IPS DF 6.9 (cell line): ENCODE measurements around the gene TRDMT1.
A peak's percentile ranks its signal among the peaks of the same experiment; 100 is the strongest.

Experiments used
- DNase-seq: peaks from one replicate; pipeline ENCODE4 v3.0.0-alpha.2; 2013; ENCODE audit warnings: low read depth, low spot score
- H3K27ac ChIP-seq: one replicate; pipeline ENCODE4 v1.5.1; 2013; ENCODE audit warnings: low read length, control low read depth
- H3K27me3 ChIP-seq: 2 replicates; pipeline ENCODE4 v1.6.1; 2013; ENCODE audit warnings: mild to moderate bottlenecking, low read length; ENCODE audit not compliant: control insufficient read depth, insufficient read depth
- H3K36me3 ChIP-seq: 2 replicates; pipeline ENCODE4 v1.6.1; 2013; ENCODE audit warnings: low read length; ENCODE audit not compliant: control insufficient read depth, insufficient read depth
- H3K4me1 ChIP-seq: 2 replicates; pipeline ENCODE4 v1.6.1; 2013; ENCODE audit warnings: low read length; ENCODE audit not compliant: control insufficient read depth, insufficient read depth
- H3K4me3 ChIP-seq: 2 replicates; pipeline ENCODE4 v1.5.1; 2013; ENCODE audit warnings: mild to moderate bottlenecking, low read length
- H3K9me3 ChIP-seq: 2 replicates; pipeline ENCODE4 v1.6.1; 2013; ENCODE audit warnings: low read length, inconsistent platforms; ENCODE audit not compliant: control insufficient read depth, insufficient read depth
- WGBS: extraction: QIAGEN DNeasy Blood & Tissue Kit; methylation state at CpG from one replicate; pipeline ENCODE4 v1.1.7; 2013; ENCODE audit warnings: mixed read lengths, missing lambda C conversion rate; ENCODE audit not compliant: insufficient read length, insufficient coverage; 5-methylcytosine and 5-hydroxymethylcytosine counted together

The TRDMT1 gene, protein sequence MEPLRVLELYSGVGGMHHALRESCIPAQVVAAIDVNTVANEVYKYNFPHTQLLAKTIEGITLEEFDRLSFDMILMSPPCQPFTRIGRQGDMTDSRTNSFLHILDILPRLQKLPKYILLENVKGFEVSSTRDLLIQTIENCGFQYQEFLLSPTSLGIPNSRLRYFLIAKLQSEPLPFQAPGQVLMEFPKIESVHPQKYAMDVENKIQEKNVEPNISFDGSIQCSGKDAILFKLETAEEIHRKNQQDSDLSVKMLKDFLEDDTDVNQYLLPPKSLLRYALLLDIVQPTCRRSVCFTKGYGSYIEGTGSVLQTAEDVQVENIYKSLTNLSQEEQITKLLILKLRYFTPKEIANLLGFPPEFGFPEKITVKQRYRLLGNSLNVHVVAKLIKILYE

DNA sequence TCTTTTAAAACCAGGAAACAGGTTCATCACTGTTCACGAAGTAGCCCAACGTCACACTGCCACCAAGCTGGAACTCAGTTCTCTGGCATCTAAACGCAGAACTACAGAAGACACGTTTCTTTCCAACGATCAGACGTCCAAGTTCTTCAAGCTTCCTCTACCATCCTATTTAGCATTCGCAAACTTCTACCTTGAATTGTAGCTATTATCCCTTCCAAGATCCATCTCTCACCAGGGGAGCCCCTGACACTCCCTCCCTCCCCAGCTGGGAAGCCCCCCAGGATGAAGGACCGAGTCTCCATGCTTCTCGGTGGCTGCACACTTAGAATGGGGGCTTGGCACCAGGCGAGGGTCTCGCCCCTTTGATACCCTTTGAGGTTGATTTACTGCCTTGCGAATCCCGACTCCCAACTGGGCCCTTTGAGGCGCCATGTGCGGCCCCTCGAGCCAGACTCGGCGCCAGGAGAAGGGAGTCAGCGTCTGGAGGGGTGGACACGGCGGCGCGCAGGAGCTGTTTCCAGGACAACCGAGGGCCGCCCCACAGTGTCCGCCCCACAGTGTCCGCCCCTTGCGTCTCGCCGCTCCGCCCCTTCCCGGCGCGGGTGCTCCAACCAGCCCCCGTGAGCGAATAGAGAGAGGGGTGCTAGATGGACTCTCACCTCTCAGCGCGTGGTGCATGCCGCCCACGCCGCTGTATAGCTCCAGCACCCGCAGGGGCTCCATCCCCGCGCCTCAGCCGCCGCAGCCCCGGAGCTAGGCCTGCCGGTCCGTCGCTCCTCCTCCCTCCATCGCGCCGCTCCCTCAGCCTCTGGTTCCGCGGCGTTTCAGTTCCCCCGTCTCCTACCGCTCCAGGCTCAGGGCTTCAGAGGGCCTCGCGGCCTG is at the start of gene TRDMT1:
TSS of gene TRDMT1 (minus strand) at position 761 of the 882 bp plus-strand sequence. CDS start at position 723, 38 bp downstream.
- peak; percentile 57 for DNase-seq
- H3K4me3 ChIP-seq = peak within 1 kb of the TSS; percentile 89
- H3K9me3 ChIP-seq = no peaks in the 10 kb centered on the region
- no peaks in the 10 kb centered on the region for H3K27me3 ChIP-seq
- peaks cover 4% of the 10 kb centered on the region; the same call in 1 of the 2 replicates for H3K4me1 ChIP-seq
- WGBS = no CpG with 5 or more reads among the region's 60 CpGs
- no peak within 1 kb of the TSS for H3K27ac ChIP-seq
- H3K36me3 ChIP-seq = no peaks in the 10 kb centered on the region

- H3K27ac ChIP-seq = no peak overlapping the region
- peaks cover 3% of the 10 kb centered on the region; the same call in 1 of the 2 replicates for H3K9me3 ChIP-seq
- H3K27me3 ChIP-seq = 0 out of 2 replicates have a peak, but pooled peaks cover 2% of the 10 kb centered on the region
- no peaks in the 10 kb centered on the region for H3K36me3 ChIP-seq
- DNase-seq = no peak
- H3K4me3 ChIP-seq = no peak overlapping the region
- no CpG with 5 or more reads among the region's 2 CpGs for WGBS
- H3K4me1 ChIP-seq = no peaks in the 10 kb centered on the region
Observed at GRCh38 chr10:17250736-17251135, 49.3 kb upstream of the TRDMT1 start.

DNA sequence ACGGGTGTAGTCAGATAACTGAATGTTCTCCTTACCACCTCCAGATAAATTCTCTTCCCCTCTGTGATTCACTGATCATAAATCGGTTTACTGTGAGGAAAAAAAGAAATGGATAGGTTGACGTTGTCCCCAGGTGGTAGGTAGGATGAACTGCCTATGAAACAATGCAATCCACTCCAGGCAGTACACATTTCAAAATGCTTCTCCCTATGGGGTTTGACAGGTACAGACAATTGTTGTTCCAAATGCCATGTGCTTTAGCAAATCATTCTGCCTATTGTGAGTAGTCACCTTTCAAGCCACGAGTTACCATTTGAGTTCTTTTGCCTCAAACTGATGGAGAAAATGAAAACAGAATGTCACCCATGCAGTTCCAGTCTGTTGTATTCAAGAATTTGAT is 48.3 kb upstream of the TRDMT1 start:
- Histone ChIP-seq H3K36me3 (no peaks in the 10 kb centered on the region), H3K27me3 (0 out of 2 replicates have a peak, but pooled peaks cover 2% of the 10 kb centered on the region)
- WGBS = no CpG with 5 or more reads among the region's 4 CpGs

DNA sequence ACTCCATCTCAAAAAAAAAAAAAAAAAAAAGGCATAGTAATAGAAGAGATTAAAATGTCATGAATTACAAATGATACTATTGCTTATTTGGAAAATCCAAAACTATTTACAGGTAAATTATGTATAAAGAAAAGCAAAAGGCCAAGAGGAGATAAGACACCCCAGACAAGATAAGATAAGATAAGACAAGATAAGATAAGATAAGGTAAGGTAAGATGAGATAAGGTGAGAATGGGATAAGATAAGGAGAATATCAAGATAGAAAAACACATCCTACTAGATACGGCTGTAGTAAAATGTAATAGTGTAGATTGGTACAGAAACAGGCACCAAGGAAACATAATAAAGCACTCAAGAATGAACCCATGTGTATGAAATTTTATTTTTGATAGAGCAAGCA is 47.5 kb upstream of the TRDMT1 start:
- no peaks in the 10 kb centered on the region for H3K4me1 ChIP-seq
- DNase-seq = no peak
- no CpG with 5 or more reads among the region's 1 CpG for WGBS
- H3K9me3 ChIP-seq = peaks cover 3% of the 10 kb centered on the region; the same call in 1 of the 2 replicates
- H3K36me3 ChIP-seq = no peaks in the 10 kb centered on the region
- H3K27me3 ChIP-seq = 0 out of 2 replicates have a peak, but pooled peaks cover 2% of the 10 kb centered on the region
- H3K4me3 ChIP-seq = no peak overlapping the region
- H3K27ac ChIP-seq = no peak overlapping the region

More for the DNA sequence above, 48.3 kb upstream of the TRDMT1 start:
- Histone ChIP-seq H3K4me3 (no peak overlapping the region), H3K27ac (no peak overlapping the region), H3K4me1 (no peaks in the 10 kb centered on the region), H3K9me3 (peaks cover 3% of the 10 kb centered on the region; the same call in 1 of the 2 replicates)
- no peak for DNase-seq

DNA sequence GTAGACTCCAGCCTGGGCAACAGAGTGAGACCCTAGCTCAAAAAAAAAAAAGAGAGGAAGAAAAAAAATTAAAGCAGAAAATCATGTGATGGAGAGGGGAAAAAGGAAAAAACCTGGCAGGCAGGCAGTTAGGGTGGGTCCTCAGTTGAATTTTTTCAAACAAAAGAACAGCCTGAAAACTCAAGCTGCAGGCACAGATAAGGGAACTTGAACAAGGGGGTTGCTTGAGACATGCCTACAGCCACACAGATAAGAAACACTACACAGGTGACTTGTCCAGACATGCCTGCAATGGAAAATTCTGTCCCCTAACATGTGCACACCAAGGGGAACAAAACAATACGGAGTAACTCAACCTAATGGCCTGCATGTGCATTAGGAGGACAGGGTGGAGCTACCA is 45.7 kb upstream of the TRDMT1 start:
- Histone ChIP-seq H3K4me3 (no peak overlapping the region), H3K27me3 (no peaks in the 10 kb centered on the region), H3K36me3 (no peaks in the 10 kb centered on the region), H3K4me1 (no peaks in the 10 kb centered on the region), H3K9me3 (peaks cover 3% of the 10 kb centered on the region; the same call in 1 of the 2 replicates), H3K27ac (no peak overlapping the region)
- no CpG with 5 or more reads among the region's 1 CpG for WGBS
- DNase-seq = no peak

DNA sequence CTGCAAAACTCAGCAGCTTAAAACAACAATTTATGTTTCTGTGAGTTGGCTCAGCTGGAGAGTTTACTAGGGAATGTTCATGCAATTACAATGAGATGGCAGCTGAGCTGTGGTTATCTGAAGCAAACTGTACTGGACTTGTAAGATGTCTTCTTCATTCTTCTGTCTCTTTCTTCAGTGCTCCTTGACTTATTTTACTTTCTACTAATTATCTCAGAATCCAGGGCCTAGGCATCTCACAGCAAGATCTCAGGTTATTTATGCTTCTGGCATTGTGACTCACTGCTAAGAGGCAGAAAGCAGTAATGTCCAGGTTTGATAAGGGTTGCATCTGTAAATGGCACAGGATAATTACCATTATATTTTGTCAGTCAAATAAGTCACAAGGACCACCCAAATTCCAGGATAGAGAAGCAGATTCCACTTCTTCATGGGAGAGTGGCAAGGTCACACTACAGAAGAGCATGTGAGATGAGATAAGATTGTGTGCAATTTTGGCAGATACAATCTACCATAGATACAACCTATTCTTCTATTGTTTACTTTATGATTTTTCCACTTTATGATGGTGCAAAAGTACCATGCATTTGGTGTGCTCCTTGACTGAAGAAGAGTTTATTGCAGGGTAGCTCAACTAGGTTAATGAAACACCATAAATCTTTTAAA is 43.4 kb upstream of the TRDMT1 start:
- Histone ChIP-seq H3K4me3 (no peak overlapping the region), H3K27me3 (no peaks in the 10 kb centered on the region), H3K4me1 (no peaks in the 10 kb centered on the region), H3K27ac (no peak overlapping the region), H3K9me3 (peaks cover 3% of the 10 kb centered on the region; the same call in 1 of the 2 replicates), H3K36me3 (no peaks in the 10 kb centered on the region)
- no peak for DNase-seq

- Histone ChIP-seq H3K27ac (no peak overlapping the region), H3K4me3 (no peak overlapping the region), H3K4me1 (no peaks in the 10 kb centered on the region), H3K36me3 (no peaks in the 10 kb centered on the region; the same call in 1 of the 2 replicates), H3K9me3 (no peaks in the 10 kb centered on the region), H3K27me3 (no peaks in the 10 kb centered on the region)
- WGBS = no CpG with 5 or more reads among the region's 5 CpGs
- no peak for DNase-seq
Observed at GRCh38 chr10:17241611-17242333, 40.3 kb upstream of the TRDMT1 start.

- H3K27me3 ChIP-seq = no peaks in the 10 kb centered on the region
- DNase-seq = no peak
Observed at GRCh38 chr10:17240616-17241015, 39.1 kb upstream of the TRDMT1 start.

DNA sequence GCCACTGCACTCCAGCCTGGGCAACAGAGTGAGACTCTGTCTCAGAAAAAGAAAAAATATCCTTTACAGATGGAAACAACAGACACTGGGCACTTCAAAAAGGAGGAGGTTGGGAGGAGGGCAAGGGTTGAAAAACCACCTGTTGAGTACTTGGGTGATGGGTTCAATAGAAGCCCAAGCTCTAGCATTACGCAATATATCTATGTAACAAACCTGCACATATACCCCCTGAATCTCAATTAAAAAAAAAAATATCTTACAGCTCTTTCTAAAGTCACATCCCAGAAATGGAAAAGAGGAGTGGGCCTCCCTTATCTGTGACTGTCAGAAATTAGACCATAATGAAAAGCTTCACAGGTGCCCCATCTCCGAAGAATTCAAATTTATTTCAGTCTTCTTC is 38.6 kb upstream of the TRDMT1 start:
- Histone ChIP-seq H3K27ac (no peak overlapping the region), H3K4me3 (no peak overlapping the region), H3K36me3 (peaks cover 6% of the 10 kb centered on the region; the same call in 1 of the 2 replicates), H3K9me3 (no peaks in the 10 kb centered on the region), H3K27me3 (no peaks in the 10 kb centered on the region), H3K4me1 (no peaks in the 10 kb centered on the region)
- no peak for DNase-seq
- WGBS = no CpG with 5 or more reads among the region's 2 CpGs

More at GRCh38 chr10:17240616-17241015, 39.1 kb upstream of the TRDMT1 start:
- no peaks in the 10 kb centered on the region for H3K4me1 ChIP-seq
- peaks cover 1% of the 10 kb centered on the region; the same call in 1 of the 2 replicates for H3K36me3 ChIP-seq
- no peak overlapping the region for H3K4me3 ChIP-seq
- WGBS = no CpG with 5 or more reads among the region's 4 CpGs
- H3K27ac ChIP-seq = no peak overlapping the region
- H3K9me3 ChIP-seq = no peaks in the 10 kb centered on the region
